Neuronal stem cell (in vitro differentiated cells): Measurements from ENCODE around the gene SLC5A5.
A peak's percentile ranks its signal among the peaks of the same experiment; 100 is the strongest.

ENCODE experiments used
- DNase-seq: peaks from one replicate; pipeline ENCODE4 v3.0.0-alpha.2; 2013; ENCODE audit warnings: low spot score
- H2AFZ ChIP-seq: one replicate; pipeline ENCODE4 v1.6.1; 2013; ENCODE audit warnings: mild to moderate bottlenecking, low read length, inconsistent platforms
- H2AK5ac ChIP-seq: 2 replicates; pipeline ENCODE4 v1.6.1; 2013; ENCODE audit warnings: low read depth, mild to moderate bottlenecking, inconsistent platforms, low read length, moderate library complexity, mixed read lengths
- H2BK120ac ChIP-seq: 2 replicates; pipeline ENCODE4 v1.6.1; 2013; ENCODE audit warnings: low read depth, mild to moderate bottlenecking, inconsistent platforms, low read length, moderate library complexity, mixed read lengths
- H2BK12ac ChIP-seq: one replicate; pipeline ENCODE4 v1.6.1; 2013; ENCODE audit warnings: low read length, inconsistent platforms
- H2BK15ac ChIP-seq: 2 replicates; pipeline ENCODE4 v1.6.1; 2013; ENCODE audit warnings: mild to moderate bottlenecking, low read length, inconsistent platforms, mixed read lengths
- H2BK5ac ChIP-seq: one replicate; pipeline ENCODE4 v1.6.1; 2013; ENCODE audit warnings: inconsistent platforms, mild to moderate bottlenecking, low read length, moderate library complexity
- H3K14ac ChIP-seq: one replicate; pipeline ENCODE4 v1.6.1; 2013; ENCODE audit warnings: low read length, inconsistent platforms
- H3K18ac ChIP-seq: 2 replicates; pipeline ENCODE4 v1.6.1; 2013; ENCODE audit warnings: low read length, inconsistent platforms
- H3K23ac ChIP-seq: 2 replicates; pipeline ENCODE4 v1.6.1; 2013; ENCODE audit warnings: low read depth, mild to moderate bottlenecking, mixed read lengths, low read length, inconsistent platforms; ENCODE audit not compliant: poor library complexity
- H3K27ac ChIP-seq: replicated peaks from 3 replicates; pipeline ENCODE4 v1.5.1; 2013; ENCODE audit warnings: low read length, inconsistent platforms
- H3K27me3 ChIP-seq, 3 experiments: 2 replicates each; pipeline ENCODE4 v1.6.1; 2013; ENCODE audit warnings: low read length in 3 of 3, mild to moderate bottlenecking in 2 of 3, inconsistent platforms in 1 of 3, low read depth in 1 of 3, mixed read lengths in 1 of 3, moderate library complexity in 1 of 3; ENCODE audit not compliant: control insufficient read depth in 3 of 3, insufficient read depth in 3 of 3
- H3K36me3 ChIP-seq, 2 donors: replicated peaks in 1 of 2; 2 replicates each; pipeline ENCODE4 v1.6.1; 2013; ENCODE audit warnings: low read length in 2 of 2; ENCODE audit not compliant: control insufficient read depth in 2 of 2, insufficient read depth in 2 of 2
- H3K4ac ChIP-seq: 2 replicates; pipeline ENCODE4 v1.6.1; 2013; ENCODE audit warnings: inconsistent platforms, mild to moderate bottlenecking, low read length, moderate library complexity
- H3K4me1 ChIP-seq, 2 donors: 1 replicate in 1 of 2; 2 replicates in 1 of 2; pipeline ENCODE4 v1.6.1; 2013; ENCODE audit warnings: low read length in 2 of 2, low read depth in 1 of 2; ENCODE audit not compliant: control insufficient read depth in 2 of 2, insufficient read depth in 1 of 2
- H3K4me2 ChIP-seq: one replicate; pipeline ENCODE4 v1.6.1; 2013; ENCODE audit warnings: mild to moderate bottlenecking, low read length, inconsistent platforms; ENCODE audit not compliant: insufficient read depth, poor library complexity, severe bottlenecking
- H3K4me3 ChIP-seq, 2 donors: 2 replicates each; pipeline ENCODE4 v1.5.1; 2013; ENCODE audit warnings: low read length in 2 of 2, mild to moderate bottlenecking in 2 of 2, inconsistent platforms in 1 of 2, moderate library complexity in 1 of 2
- H3K79me1 ChIP-seq: one replicate; pipeline ENCODE4 v1.6.1; 2013; ENCODE audit warnings: low read depth, mild to moderate bottlenecking, inconsistent platforms, low read length, moderate library complexity
- H3K9ac ChIP-seq: one replicate; pipeline ENCODE4 v1.6.1; 2013; ENCODE audit warnings: mild to moderate bottlenecking, low read depth, low read length, inconsistent platforms; ENCODE audit not compliant: poor library complexity
- H3K9me3 ChIP-seq, 2 donors: replicated peaks in 1 of 2; 2 replicates each; pipeline versions ENCODE3 to v1.6.1; 2013; ENCODE audit warnings: low read length in 2 of 2, mild to moderate bottlenecking in 2 of 2, inconsistent platforms in 1 of 2, low read depth in 1 of 2, mixed read lengths in 1 of 2, moderate library complexity in 1 of 2; ENCODE audit not compliant: control insufficient read depth in 2 of 2, insufficient read depth in 1 of 2
- H4K8ac ChIP-seq: one replicate; pipeline ENCODE4 v1.6.1; 2013; ENCODE audit warnings: low read depth, mild to moderate bottlenecking, inconsistent platforms, low read length, moderate library complexity
- H4K91ac ChIP-seq: one replicate; pipeline ENCODE4 v1.6.1; 2013; ENCODE audit warnings: low read length, low read depth, mild to moderate bottlenecking, inconsistent platforms; ENCODE audit not compliant: poor library complexity
- WGBS, 2 donors: extraction: QIAGEN DNeasy Blood & Tissue Kit; methylation state at CpG; one replicate each; pipeline ENCODE4 v1.1.7; 2013; ENCODE audit warnings: missing lambda C conversion rate in 2 of 2, mixed read lengths in 1 of 2; ENCODE audit not compliant: insufficient read length in 2 of 2, insufficient replicate concordance in 1 of 2; ENCODE audit errors: extremely low coverage in 2 of 2; 5-methylcytosine and 5-hydroxymethylcytosine counted together

Gene SLC5A5

GRCh38 chr19:17926044-17926443, 54.3 kb downstream of the SLC5A5 start:
- Histone ChIP-seq H3K9me3 (no peaks in the 10 kb centered on the region), H3K4me2 (no peak overlapping the region), H3K18ac (no peak overlapping the region), H3K4ac (no peak overlapping the region), H3K79me1 (no peaks in the 10 kb centered on the region), H3K23ac (no peak overlapping the region), H3K27ac (no peak overlapping the region), H4K91ac (no peak overlapping the region), H2AFZ (no peak overlapping the region), H2AK5ac (no peak overlapping the region), H3K9ac (no peak overlapping the region), H4K8ac (no peak overlapping the region), H3K4me1 (no peaks in the 10 kb centered on the region), H2BK12ac (no peak overlapping the region), H3K4me3 (no peak overlapping the region), H3K36me3 (no peaks in the 10 kb centered on the region), H2BK120ac (no peak overlapping the region), H2BK5ac (no peak overlapping the region), H3K27me3 (no peaks in the 10 kb centered on the region), H2BK15ac (no peak overlapping the region), H3K14ac (no peak overlapping the region)
- WGBS, 2 donors, result no CpG with 5 or more reads among the region's 4 CpGs
- no peak for DNase-seq

DNA sequence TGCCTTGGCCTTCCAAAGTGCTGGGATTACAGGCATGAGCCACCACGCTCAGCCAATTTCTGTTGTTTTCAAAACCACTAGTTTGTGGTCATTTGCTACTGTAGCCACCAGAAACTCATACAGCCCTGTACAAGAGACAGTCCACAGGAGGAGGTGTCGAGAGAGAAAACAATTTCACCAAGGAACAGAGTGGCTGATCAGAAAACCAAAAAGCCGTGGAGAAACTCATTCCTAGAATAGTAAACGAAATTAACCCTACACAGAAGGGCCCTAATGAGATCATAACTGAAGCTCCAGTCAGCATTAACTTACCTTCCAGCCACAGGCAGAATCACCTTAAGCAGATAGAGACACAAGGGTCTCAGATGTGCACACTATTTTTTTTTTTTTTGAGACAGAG, 57.3 kb downstream of the SLC5A5 start:
- no peak overlapping the region for H2AFZ ChIP-seq
- H2BK15ac ChIP-seq, result no peak overlapping the region
- H3K4me1 ChIP-seq, result peaks cover 6 to 11% of the 10 kb centered on the region in 2 donors
- no CpG with 5 or more reads among the region's 4 CpGs for WGBS, 2 donors
- no peak overlapping the region for H2BK5ac ChIP-seq
- H4K8ac ChIP-seq, result no peak overlapping the region
- H3K23ac ChIP-seq, result no peak overlapping the region
- H3K36me3 ChIP-seq, result no peaks in the 10 kb centered on the region
- no peak overlapping the region for H3K14ac ChIP-seq
- no peak overlapping the region for H3K4me2 ChIP-seq
- H4K91ac ChIP-seq, result no peak overlapping the region
- DNase-seq, result no peak
- no peak overlapping the region for H3K4ac ChIP-seq
- no peaks in the 10 kb centered on the region for H3K27me3 ChIP-seq
- no peak overlapping the region for H3K27ac ChIP-seq
- H3K9ac ChIP-seq, result no peak overlapping the region
- H2BK120ac ChIP-seq, result no peak overlapping the region
- H2BK12ac ChIP-seq, result no peak overlapping the region
- no peak overlapping the region for H2AK5ac ChIP-seq
- no peak overlapping the region for H3K18ac ChIP-seq
- H3K79me1 ChIP-seq, result peaks cover 4% of the 10 kb centered on the region
- no peaks in the 10 kb centered on the region for H3K9me3 ChIP-seq
- H3K4me3 ChIP-seq, result no peak overlapping the region

DNA sequence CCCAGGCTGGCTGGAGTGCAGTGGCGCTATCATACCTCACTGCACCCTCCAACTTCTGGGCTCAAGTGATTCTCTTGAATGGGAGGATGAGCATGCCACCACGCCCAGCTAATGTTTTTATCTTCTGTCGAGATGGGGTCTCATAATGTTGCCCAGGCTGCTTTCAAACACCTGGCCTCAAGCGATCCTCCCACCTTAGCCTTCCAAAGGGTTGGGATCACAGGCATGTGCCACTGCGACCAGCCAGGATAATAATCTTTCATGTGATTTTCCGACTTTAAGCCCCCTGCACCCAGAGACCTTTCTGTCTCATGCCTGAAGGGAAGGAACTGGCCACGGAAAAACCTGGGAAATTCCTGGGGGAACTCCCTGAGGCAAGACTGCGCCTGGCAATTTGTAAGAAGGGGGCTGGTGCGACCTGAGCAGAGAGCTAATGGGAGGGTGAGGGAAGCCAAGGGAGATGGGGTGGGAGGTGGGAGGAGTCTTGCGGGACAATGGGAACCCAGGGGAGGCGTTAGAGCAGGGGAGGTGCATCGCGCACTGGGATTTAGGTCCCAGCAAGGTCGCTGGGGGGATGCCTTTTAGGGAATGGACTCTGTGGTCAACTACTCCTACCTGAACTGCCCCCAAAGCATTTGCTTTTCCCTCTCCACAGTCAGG, 59.9 kb downstream of the SLC5A5 start:
- Histone ChIP-seq H3K27ac (peak overlapping the region; percentile 65), H3K4ac (no peak overlapping the region), H4K8ac (no peak overlapping the region), H3K4me3 (no peak overlapping the region), H3K79me1 (peaks cover 5% of the 10 kb centered on the region), H3K27me3 (no peaks in the 10 kb centered on the region), H4K91ac (no peak overlapping the region), H3K23ac (no peak overlapping the region), H2AFZ (peak overlapping the region; percentile 96), H2BK120ac (no peak overlapping the region), H3K4me2 (no peak overlapping the region), H3K14ac (no peak overlapping the region), H2BK5ac (no peak overlapping the region), H3K9me3 (no peaks in the 10 kb centered on the region), H3K18ac (no peak overlapping the region), H3K9ac (no peak overlapping the region), H2BK15ac (no peak overlapping the region), H3K4me1 (peaks cover 6 to 11% of the 10 kb centered on the region in 2 donors), H2BK12ac (no peak overlapping the region), H2AK5ac (no peak overlapping the region), H3K36me3 (peaks cover 0 to 4% of the 10 kb centered on the region in 2 donors)
- no CpG with 5 or more reads among the region's 14 CpGs for WGBS, 2 donors
- DNase-seq, result peak; percentile 65

DNA sequence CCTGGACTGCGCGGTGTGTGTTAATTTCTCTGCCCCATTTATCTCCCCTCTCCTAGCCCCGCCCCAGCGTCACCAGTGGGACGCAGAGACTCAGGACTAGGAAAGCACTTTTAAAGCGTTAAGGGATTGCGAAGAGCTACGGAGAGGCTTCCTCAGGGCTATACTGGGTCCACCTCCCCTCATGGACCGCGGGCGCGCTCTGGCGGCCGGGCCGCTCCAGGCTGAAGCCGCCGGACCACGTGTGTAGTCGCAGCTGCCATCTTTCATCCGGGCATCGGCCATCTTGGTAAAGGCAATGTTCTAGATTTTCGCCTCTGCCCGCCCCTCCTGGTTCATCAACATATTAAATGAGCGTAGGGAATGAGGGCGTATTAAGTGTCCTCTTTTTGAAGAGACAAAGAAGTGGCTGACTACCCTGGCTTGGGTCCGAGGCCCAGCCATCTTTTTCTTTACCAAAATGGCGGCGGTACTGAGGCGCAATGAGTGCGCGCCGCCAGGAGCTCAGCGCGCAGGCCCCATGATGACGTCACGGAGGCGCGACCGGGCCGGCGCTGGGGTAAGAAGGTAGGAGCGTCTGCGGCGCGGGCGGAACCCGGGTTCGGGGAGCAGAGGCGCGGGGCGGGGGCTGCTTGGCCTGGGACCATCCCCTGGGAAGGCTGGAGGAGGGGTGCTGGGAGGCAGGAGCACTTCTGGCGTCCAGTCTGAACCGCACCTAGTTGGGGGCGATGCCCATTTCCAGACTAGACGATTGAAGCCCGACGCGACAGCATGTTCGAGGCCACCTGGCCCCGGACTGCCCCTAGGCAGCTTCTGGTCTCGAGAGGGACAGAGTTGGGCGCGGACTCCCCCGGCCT, 61.0 kb downstream of the SLC5A5 start, which contains the start of gene CCDC124:
Gene CCDC124, plus strand, starts transcription at position 531 of the 854 bp plus-strand sequence. CDS start 3,406 bp downstream, outside the sequence.
- H4K91ac ChIP-seq, result no peak within 1 kb of the TSS
- DNase-seq, result peak; percentile 92
- H3K4me3 ChIP-seq, result peak within 1 kb of the TSS; percentile 71 to 92

More for the DNA sequence above, 61.0 kb downstream of the SLC5A5 start, which contains the start of gene CCDC124:
- Histone ChIP-seq H3K4ac (no peak within 1 kb of the TSS), H2BK12ac (no peak within 1 kb of the TSS), H3K27me3 (no peaks in the 10 kb centered on the region), H2AK5ac (peak within 1 kb of the TSS; percentile 63), H3K36me3 (peaks cover 0 to 8% of the 10 kb centered on the region in 2 donors), H3K79me1 (peaks cover 5% of the 10 kb centered on the region), H2BK15ac (no peak within 1 kb of the TSS), H4K8ac (no peak within 1 kb of the TSS), H3K9me3 (no peaks in the 10 kb centered on the region), H3K4me1 (peaks cover 6 to 11% of the 10 kb centered on the region in 2 donors), H3K4me2 (peak within 1 kb of the TSS; percentile 78), H3K27ac (peak within 1 kb of the TSS; percentile 67), H2AFZ (peak within 1 kb of the TSS; percentile 96), H2BK5ac (peak within 1 kb of the TSS; percentile 14), H3K14ac (peak within 1 kb of the TSS; percentile 25), H3K18ac (peak within 1 kb of the TSS; percentile 76), H3K23ac (peak within 1 kb of the TSS; percentile 75), H3K9ac (peak within 1 kb of the TSS; percentile 96), H2BK120ac (no peak within 1 kb of the TSS)
- no CpG with 5 or more reads among the region's 64 CpGs for WGBS, 2 donors
